Measurements from ENCODE around the gene SCN4A.
A peak's percentile ranks its signal among the peaks of the same experiment; 100 is the strongest.
"Not testable (repeated sequence)": the region's sequence is repeated elsewhere in the genome, so short reads cannot be mapped to it uniquely, and the experiment has no call there.

Gene SCN4A

GRCh38 chr17:64009571-64010402 is 37.1 kb upstream of the SCN4A start:
- TF ChIP-seq CTCF (conservative IDR thresholded peaks at IDR 0.05; ENCODE audit: control insufficient read depth, insufficient read depth, low read depth, low read length) = no peak
- no peak overlapping the region for H3K4me3 ChIP-seq (ENCODE audit: control insufficient read depth, low read depth, low read length)
- peak; percentile 55 for DNase-seq (ENCODE audit: low read depth)

- H3K4me3 ChIP-seq (ENCODE audit: control insufficient read depth, low read depth, low read length) = no peak overlapping the region
- TF ChIP-seq CTCF (conservative IDR thresholded peaks at IDR 0.05; ENCODE audit: control insufficient read depth, insufficient read depth, low read depth, low read length) = no peak
These were observed 36.1 kb upstream of the SCN4A start for GRCh38 chr17:64008830-64009229.

GRCh38 chr17:64008346-64008745 is 35.6 kb upstream of the SCN4A start:
- DNase-seq (ENCODE audit: low read depth) = no peak
- no peak overlapping the region for H3K4me3 ChIP-seq (ENCODE audit: control insufficient read depth, low read depth, low read length)
- TF ChIP-seq CTCF (conservative IDR thresholded peaks at IDR 0.05; ENCODE audit: control insufficient read depth, insufficient read depth, low read depth, low read length) = no peak

More at GRCh38 chr17:64008830-64009229, 36.1 kb upstream of the SCN4A start:
- DNase-seq (ENCODE audit: low read depth) = no peak

GRCh38 chr17:64007838-64008282 is 35.1 kb upstream of the SCN4A start:
- DNase-seq (ENCODE audit: low read depth) = no peak
- no peak for TF ChIP-seq CTCF (conservative IDR thresholded peaks at IDR 0.05; ENCODE audit: control insufficient read depth, insufficient read depth, low read depth, low read length)
- H3K4me3 ChIP-seq (ENCODE audit: control insufficient read depth, low read depth, low read length) = no peak overlapping the region

- DNase-seq (ENCODE audit: low read depth); H3K4me3 ChIP-seq (ENCODE audit: control insufficient read depth, low read depth, low read length): not testable (repeated sequence)
These were observed 34.5 kb upstream of the SCN4A start for GRCh38 chr17:64007089-64007837.

GRCh38 chr17:64006361-64007088 is 33.8 kb upstream of the SCN4A start:
- H3K4me3 ChIP-seq (ENCODE audit: control insufficient read depth, low read depth, low read length) = no peak overlapping the region
- TF ChIP-seq CTCF (conservative IDR thresholded peaks at IDR 0.05; ENCODE audit: control insufficient read depth, insufficient read depth, low read depth, low read length) = no peak
- DNase-seq (ENCODE audit: low read depth) = peak; percentile 39

All from fibroblast of mammary gland (primary cell).